ENCODE results near the gene NEK9.

The NEK9 gene

GRCh38 chr14:75067212-75067611, 59.6 kb downstream of the NEK9 start:
- DNase-seq (ENCODE audit: low read depth in 2 of 2), result no peak

- no peak for DNase-seq (ENCODE audit: low read depth in 2 of 2)
Observed at GRCh38 chr14:75066691-75067090, 60.2 kb downstream of the NEK9 start.

GRCh38 chr14:75064205-75064567, 62.7 kb downstream of the NEK9 start:
- DNase-seq (ENCODE audit: low read depth in 2 of 2), result no peak

GRCh38 chr14:75063491-75064204, 63.2 kb downstream of the NEK9 start, which contains the start of gene ACYP1:
TSS of gene ACYP1 (minus strand) at chr14:75064024. CDS start at chr14:75063553, 471 bp downstream.
- peak; percentile 68 to 75 for DNase-seq (ENCODE audit: low read depth in 2 of 2)

- no peak for DNase-seq (ENCODE audit: low read depth in 2 of 2)
Observed at GRCh38 chr14:75063013-75063412, 63.8 kb downstream of the NEK9 start.

- DNase-seq (ENCODE audit: low read depth in 2 of 2), result no peak
Observed at GRCh38 chr14:75060420-75060819, 66.4 kb downstream of the NEK9 start.

GRCh38 chr14:75059642-75060041, 67.2 kb downstream of the NEK9 start:
- peak; percentile 53 to 63 for DNase-seq (ENCODE audit: low read depth in 2 of 2)

GRCh38 chr14:75054421-75054820, 72.4 kb downstream of the NEK9 start:
- DNase-seq (ENCODE audit: low read depth in 2 of 2), result no peak

GRCh38 chr14:75053396-75054291, 73.2 kb downstream of the NEK9 start:
- peak; percentile 62 to 65 for DNase-seq (ENCODE audit: low read depth in 2 of 2)

- no peak for DNase-seq (ENCODE audit: low read depth in 2 of 2)
Observed at GRCh38 chr14:75051556-75051899, 75.3 kb downstream of the NEK9 start.

- DNase-seq (ENCODE audit: low read depth in 2 of 2), result peak in 1 of 2 experiments; percentile 57
Observed at GRCh38 chr14:75050852-75051555, 75.8 kb downstream of the NEK9 start, which contains the start of gene MLH3. TSS of gene MLH3 (minus strand) at chr14:75051467. CDS start at chr14:75049655, 1,812 bp downstream.

GRCh38 chr14:75049731-75050201, 77.1 kb downstream of the NEK9 start:
- no peak for DNase-seq (ENCODE audit: low read depth in 2 of 2)

GRCh38 chr14:75049136-75049535, 77.7 kb downstream of the NEK9 start:
- DNase-seq (ENCODE audit: low read depth in 2 of 2), result no peak

GRCh38 chr14:75048101-75048500, 78.7 kb downstream of the NEK9 start:
- no peak for DNase-seq (ENCODE audit: low read depth in 2 of 2)

GRCh38 chr14:75047506-75047905, 79.3 kb downstream of the NEK9 start:
- DNase-seq (ENCODE audit: low read depth in 2 of 2), result no peak

- no peak for DNase-seq (ENCODE audit: low read depth in 2 of 2)
Observed at GRCh38 chr14:75046899-75047298, 79.9 kb downstream of the NEK9 start.

GRCh38 chr14:75046275-75046674, 80.6 kb downstream of the NEK9 start:
- no peak for DNase-seq (ENCODE audit: low read depth in 2 of 2)

GRCh38 chr14:75044752-75045151, 82.1 kb downstream of the NEK9 start:
- DNase-seq (ENCODE audit: low read depth in 2 of 2), result no peak

- DNase-seq (ENCODE audit: low read depth in 2 of 2), result peak; percentile 56 to 58
Observed at GRCh38 chr14:75044322-75044721, 82.5 kb downstream of the NEK9 start.

GRCh38 chr14:75042035-75042434, 84.8 kb downstream of the NEK9 start:
- no peak for DNase-seq (ENCODE audit: low read depth in 2 of 2)

- DNase-seq (ENCODE audit: low read depth in 2 of 2), result no peak
Observed at GRCh38 chr14:75041613-75042012, 85.2 kb downstream of the NEK9 start.

- no peak for DNase-seq (ENCODE audit: low read depth in 2 of 2)
Observed at GRCh38 chr14:75040959-75041358, 85.9 kb downstream of the NEK9 start.
